ENCODE results near the gene CHORDC1.
"Not testable (repeated sequence)": the region's sequence is repeated elsewhere in the genome, so short reads cannot be mapped to it uniquely, and the experiment has no call there.

The CHORDC1 gene

GRCh38 chr11:90179923-90180322 is 42.9 kb downstream of the CHORDC1 start:
- H3K4me3 ChIP-seq (ENCODE audit: control insufficient read depth, low read depth, low read length) = no peak overlapping the region
- no peak for DNase-seq (ENCODE audit: low read depth)
- no peak for TF ChIP-seq CTCF (IDR thresholded peaks at IDR 0.05; ENCODE audit: control insufficient read depth, insufficient read depth, low read depth, low read length, missing control alignments)

- no peak for TF ChIP-seq CTCF (IDR thresholded peaks at IDR 0.05; ENCODE audit: control insufficient read depth, insufficient read depth, low read depth, low read length, missing control alignments)
- H3K4me3 ChIP-seq (ENCODE audit: control insufficient read depth, low read depth, low read length) = no peak overlapping the region
- no peak for DNase-seq (ENCODE audit: low read depth)
Measured at GRCh38 chr11:90178751-90179150, 44.1 kb downstream of the CHORDC1 start.

- no peak for TF ChIP-seq CTCF (IDR thresholded peaks at IDR 0.05; ENCODE audit: control insufficient read depth, insufficient read depth, low read depth, low read length, missing control alignments)
- no peak for DNase-seq (ENCODE audit: low read depth)
- no peak overlapping the region for H3K4me3 ChIP-seq (ENCODE audit: control insufficient read depth, low read depth, low read length)
Measured at GRCh38 chr11:90176069-90176468, 46.8 kb downstream of the CHORDC1 start.

- no peak overlapping the region for H3K4me3 ChIP-seq (ENCODE audit: control insufficient read depth, low read depth, low read length)
- no peak for DNase-seq (ENCODE audit: low read depth)
- TF ChIP-seq CTCF (IDR thresholded peaks at IDR 0.05; ENCODE audit: control insufficient read depth, insufficient read depth, low read depth, low read length, missing control alignments) = no peak
Measured at GRCh38 chr11:90171359-90171758, 51.5 kb downstream of the CHORDC1 start.

DNA sequence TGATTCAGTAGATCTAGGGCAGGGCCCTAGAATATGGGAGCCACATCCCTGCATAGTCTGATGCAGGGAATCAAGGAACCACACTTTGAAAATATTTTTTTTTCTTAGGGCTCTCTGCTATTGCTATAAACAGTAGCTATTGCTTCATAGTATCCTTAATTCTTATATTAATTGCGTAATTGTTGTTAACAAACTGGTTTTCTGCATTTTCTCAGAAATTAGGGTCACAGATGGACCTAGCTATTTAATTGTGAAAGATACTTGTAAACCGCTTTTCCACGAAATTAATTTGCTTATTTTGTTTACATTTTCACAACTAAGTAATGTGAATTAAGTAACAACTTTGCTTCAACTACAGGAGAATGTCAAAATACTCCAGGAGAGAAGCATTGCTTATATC is 54.3 kb downstream of the CHORDC1 start:
- TF ChIP-seq CTCF (IDR thresholded peaks at IDR 0.05; ENCODE audit: control insufficient read depth, insufficient read depth, low read depth, low read length, missing control alignments) = no peak

GRCh38 chr11:90167704-90168103 is 55.1 kb downstream of the CHORDC1 start:
- DNase-seq (ENCODE audit: low read depth) = not testable (repeated sequence)

More for the DNA sequence above, 54.3 kb downstream of the CHORDC1 start:
- no peak overlapping the region for H3K4me3 ChIP-seq (ENCODE audit: control insufficient read depth, low read depth, low read length)
- no peak for DNase-seq (ENCODE audit: low read depth)

GRCh38 chr11:90166982-90167573 is 55.8 kb downstream of the CHORDC1 start:
- not testable (repeated sequence) for H3K4me3 ChIP-seq (ENCODE audit: control insufficient read depth, low read depth, low read length); DNase-seq (ENCODE audit: low read depth)

More at GRCh38 chr11:90167704-90168103, 55.1 kb downstream of the CHORDC1 start:
- not testable (repeated sequence) for H3K4me3 ChIP-seq (ENCODE audit: control insufficient read depth, low read depth, low read length)
